Ovary (tissue), 3 donors: ENCODE measurements around the gene RBM26.
A peak's percentile ranks its signal among the peaks of the same experiment; 100 is the strongest.

ENCODE experiments used
- CTCF ChIP-seq, 3 donors: fragments of 450-650 bp in 2 of 3; fragments of 200-600 bp in 1 of 3; IDR thresholded peaks; one replicate each; pipeline versions ENCODE4 v1.5.1 to v1.8.0; 2016 to 2022; ENCODE audit warnings: antibody characterized with exemption in 3 of 3, mild to moderate bottlenecking in 1 of 3
- EP300 ChIP-seq: sonication (generic); formaldehyde crosslinking; IDR thresholded peaks from one replicate; pipeline ENCODE4 v1.6.1; 2017; ENCODE audit warnings: antibody characterized with exemption
- POLR2A ChIP-seq: fragments of 450-650 bp; IDR thresholded peaks from one replicate; pipeline ENCODE4 v1.6.1; 2017; ENCODE audit warnings: antibody characterized with exemption, mild to moderate bottlenecking, moderate library complexity
- donor health status: DM: no; HTN: no; CAD: no.

- TF ChIP-seq CTCF (IDR thresholded peaks at IDR 0.05) (peak in 1 of 3 donors; percentile 7), POLR2A (no peak), EP300 (no peak)
Measured at GRCh38 chr13:79406597-79406908, 498 bp upstream of the RBM26 start.
